Measurements from ENCODE around the gene RASGRP4. TPM values are rescaled to one million over a fixed set of nuclear protein-coding genes. Genes with fewer than 3 reads are reported as not detected.
A peak's percentile ranks its signal among the peaks of the same experiment; 100 is the strongest.

RASGRP4 gene
- total and polyA plus RNA-seq, 10 of the 15 experiments (the other 5 are each of a cell fraction or from before 2014, with no cell fraction given): 0.24 to 7.4 (median 3.3) TPM

DNA sequence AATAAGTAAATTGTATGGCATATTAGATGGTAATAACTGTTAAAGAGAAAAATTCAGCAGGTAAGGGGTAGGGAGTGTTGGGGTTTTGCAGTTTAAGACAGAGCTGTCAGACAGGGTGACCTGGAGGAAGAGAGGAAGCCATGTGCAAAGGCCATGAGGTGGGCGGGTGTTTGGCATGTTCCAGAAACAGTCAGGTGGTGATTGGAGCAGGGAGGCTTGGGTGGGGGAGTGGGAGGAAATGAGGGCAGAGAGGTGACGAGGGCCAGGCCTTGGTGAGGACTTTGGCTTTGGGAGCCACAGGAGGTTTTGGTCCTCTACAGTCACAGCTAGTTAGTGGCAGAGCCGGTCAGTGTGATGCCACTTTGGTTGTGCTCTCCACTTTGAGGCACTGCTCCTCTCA lies 27.6 kb upstream of the RASGRP4 start (continued):
- TF ChIP-seq, protein P1, sequence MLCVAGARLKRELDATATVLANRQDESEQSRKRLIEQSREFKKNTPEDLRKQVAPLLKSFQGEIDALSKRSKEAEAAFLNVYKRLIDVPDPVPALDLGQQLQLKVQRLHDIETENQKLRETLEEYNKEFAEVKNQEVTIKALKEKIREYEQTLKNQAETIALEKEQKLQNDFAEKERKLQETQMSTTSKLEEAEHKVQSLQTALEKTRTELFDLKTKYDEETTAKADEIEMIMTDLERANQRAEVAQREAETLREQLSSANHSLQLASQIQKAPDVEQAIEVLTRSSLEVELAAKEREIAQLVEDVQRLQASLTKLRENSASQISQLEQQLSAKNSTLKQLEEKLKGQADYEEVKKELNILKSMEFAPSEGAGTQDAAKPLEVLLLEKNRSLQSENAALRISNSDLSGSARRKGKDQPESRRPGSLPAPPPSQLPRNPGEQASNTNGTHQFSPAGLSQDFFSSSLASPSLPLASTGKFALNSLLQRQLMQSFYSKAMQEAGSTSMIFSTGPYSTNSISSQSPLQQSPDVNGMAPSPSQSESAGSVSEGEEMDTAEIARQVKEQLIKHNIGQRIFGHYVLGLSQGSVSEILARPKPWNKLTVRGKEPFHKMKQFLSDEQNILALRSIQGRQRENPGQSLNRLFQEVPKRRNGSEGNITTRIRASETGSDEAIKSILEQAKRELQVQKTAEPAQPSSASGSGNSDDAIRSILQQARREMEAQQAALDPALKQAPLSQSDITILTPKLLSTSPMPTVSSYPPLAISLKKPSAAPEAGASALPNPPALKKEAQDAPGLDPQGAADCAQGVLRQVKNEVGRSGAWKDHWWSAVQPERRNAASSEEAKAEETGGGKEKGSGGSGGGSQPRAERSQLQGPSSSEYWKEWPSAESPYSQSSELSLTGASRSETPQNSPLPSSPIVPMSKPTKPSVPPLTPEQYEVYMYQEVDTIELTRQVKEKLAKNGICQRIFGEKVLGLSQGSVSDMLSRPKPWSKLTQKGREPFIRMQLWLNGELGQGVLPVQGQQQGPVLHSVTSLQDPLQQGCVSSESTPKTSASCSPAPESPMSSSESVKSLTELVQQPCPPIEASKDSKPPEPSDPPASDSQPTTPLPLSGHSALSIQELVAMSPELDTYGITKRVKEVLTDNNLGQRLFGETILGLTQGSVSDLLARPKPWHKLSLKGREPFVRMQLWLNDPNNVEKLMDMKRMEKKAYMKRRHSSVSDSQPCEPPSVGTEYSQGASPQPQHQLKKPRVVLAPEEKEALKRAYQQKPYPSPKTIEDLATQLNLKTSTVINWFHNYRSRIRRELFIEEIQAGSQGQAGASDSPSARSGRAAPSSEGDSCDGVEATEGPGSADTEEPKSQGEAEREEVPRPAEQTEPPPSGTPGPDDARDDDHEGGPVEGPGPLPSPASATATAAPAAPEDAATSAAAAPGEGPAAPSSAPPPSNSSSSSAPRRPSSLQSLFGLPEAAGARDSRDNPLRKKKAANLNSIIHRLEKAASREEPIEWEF (IDR thresholded peaks at IDR 0.05; ENCODE audit: insufficient replicate concordance, low read depth, low read length): no peak
- TF ChIP-seq STAT1 (conservative IDR thresholded peaks at IDR 0.05): no peak
- no peak for TF ChIP-seq ZNF207 (IDR thresholded peaks at IDR 0.05; ENCODE audit: borderline replicate concordance)
- no peak for TF ChIP-seq CHD4 (IDR thresholded peaks at IDR 0.05)
- no peak for TF ChIP-seq RB1 (IDR thresholded peaks at IDR 0.05; ENCODE audit: borderline replicate concordance)

DNA sequence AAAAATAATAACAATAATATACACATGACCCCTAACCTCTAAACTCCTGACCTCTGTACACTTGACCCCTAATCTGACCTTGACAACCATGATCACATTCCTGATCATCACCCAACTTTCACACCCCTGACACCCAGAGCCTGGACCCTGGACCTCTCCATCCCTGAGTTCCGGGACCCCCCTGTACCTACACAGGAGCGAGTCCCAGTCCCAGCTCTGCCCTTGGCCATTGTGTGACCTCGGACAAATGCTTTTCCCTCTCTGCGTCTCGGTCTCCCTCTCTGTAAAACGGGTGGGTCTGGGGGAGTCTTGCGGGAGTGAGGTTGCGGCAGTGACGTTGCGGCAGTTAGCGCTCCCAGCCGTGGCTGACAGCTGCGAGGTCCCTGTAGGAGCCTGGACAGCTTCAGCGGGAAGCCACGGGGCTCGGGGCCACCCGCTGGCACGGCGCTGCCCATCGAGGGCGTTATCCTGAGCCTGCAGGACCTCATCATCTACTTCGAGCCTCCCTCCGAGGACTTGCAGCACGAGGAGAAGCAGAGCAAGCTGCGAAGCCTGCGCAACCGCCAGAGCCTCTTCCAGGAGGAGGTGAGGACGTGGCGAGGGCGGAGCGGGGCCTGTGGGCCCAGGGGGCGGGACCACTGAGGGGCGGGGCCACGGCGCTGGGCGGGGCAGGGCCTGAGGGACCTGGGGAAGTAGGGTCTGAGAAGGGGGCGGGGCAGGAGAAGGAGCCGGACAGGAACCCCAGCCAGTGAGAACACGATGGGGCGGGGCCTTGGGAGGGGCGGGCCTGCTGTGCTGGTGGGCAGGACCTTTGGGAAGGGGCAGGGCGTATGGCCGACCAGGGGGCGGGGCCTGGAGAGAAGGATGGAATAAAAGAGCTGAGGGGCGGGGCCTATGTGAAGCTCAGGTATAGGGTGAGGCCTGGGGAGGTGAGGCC lies 26.7 kb upstream of the RASGRP4 start:
- RAD21 ChIA-PET (ENCODE audit: unreplicated experiment): no interaction called here
- Histone ChIP-seq H4K20me1 (ENCODE audit: control insufficient read depth, insufficient read depth) (no peaks in the 10 kb centered on the region), H3K36me3 (ENCODE audit: control insufficient read depth in 2 of 2, insufficient read depth in 2 of 2, low read length in 1 of 2) (no peaks in the 10 kb centered on the region), H3K9me3 (replicated peaks; ENCODE audit: control insufficient read depth, insufficient read depth, low read length) (no peaks in the 10 kb centered on the region), H3K27me3 (replicated peaks in 1 of 2; ENCODE audit: control insufficient read depth in 2 of 2, insufficient read depth in 2 of 2, low read length in 1 of 2) (no peaks in the 10 kb centered on the region), H3K4me2 (ENCODE audit: control insufficient read depth, insufficient read depth) (no peak overlapping the region), H3K4me1 (ENCODE audit: control insufficient read depth, insufficient read depth, low read length) (no peaks in the 10 kb centered on the region), H3K4me3 (no peak overlapping the region), H3K27ac (ENCODE audit: control insufficient read depth, insufficient read depth) (no peak overlapping the region), H3K79me2 (ENCODE audit: control insufficient read depth, insufficient read depth, low read length) (no peaks in the 10 kb centered on the region), H3K9ac (ENCODE audit: control insufficient read depth, insufficient read depth, low read length) (no peak overlapping the region), H2AFZ (ENCODE audit: control insufficient read depth, low read depth, low read length) (no peak overlapping the region)
- POLR2A ChIA-PET: no interaction called here
- 72% methylated on average over 25 of the region's 45 CpGs for WGBS (ENCODE audit: insufficient coverage, insufficient replicate concordance, low lambda C conversion rate, missing lambda C conversion rate)
- intact Hi-C loops (cut with micrococcal nuclease; ENCODE audit: unreplicated experiment) (no loop called here), in situ Hi-C loops (cut with MboI) (no loop called here)
- TF ChIP-seq NFIC (IDR thresholded peaks at IDR 0.05; ENCODE audit: low read depth, low read length): no peak
- TF ChIP-seq NR2C1 (IDR thresholded peaks at IDR 0.05): peak; percentile 9; the same call in 1 of the 2 replicates
- no TSS peak for BruUV-seq (replicated peaks)
- SMC1A ChIA-PET (ENCODE audit: uncharacterized antibody, unreplicated experiment): interaction anchor here (1.2 kb wide), 1 partner anchor 50 kb away, joined by 3 read pairs; the partner anchor contains the start of gene FAM98C
- CTCF ChIA-PET: no interaction called here
- ATAC-seq: peak; percentile 57
- DNase-seq (ENCODE audit: low read depth, low spot score): no peak
- no peak for FAIRE-seq

All from GM12878 (cell line).